DND-41 (cell line): Measurements from ENCODE around the gene PSMG3.

ENCODE experiments used
- ATAC-seq: fragments of 200-7000 bp; cut with Tn5 transposase; 3 replicates; pipeline ENCODE4 v1.9.1; 2021; ENCODE audit warnings: low read depth; ENCODE audit not compliant: insufficient read depth
- DNase-seq: peaks from one replicate; pipeline ENCODE4 v3.0.0-alpha.2; 2020
- H2AFZ ChIP-seq: 2 replicates; pipeline ENCODE4 v1.6.0; 2012; ENCODE audit warnings: low read depth, low read length
- H3K27ac ChIP-seq: 2 replicates; pipeline ENCODE4 v1.5.1; 2012; ENCODE audit warnings: low read length, inconsistent platforms
- H3K27me3 ChIP-seq: fragments of 200-600 bp; sonication (generic); 2 replicates; pipeline ENCODE4 v1.6.0; 2012; ENCODE audit warnings: low read length, mild to moderate bottlenecking, inconsistent platforms; ENCODE audit not compliant: insufficient read depth, poor library complexity
- H3K36me3 ChIP-seq: 2 replicates; pipeline ENCODE4 v1.5.1; 2012; ENCODE audit warnings: low read length, inconsistent platforms; ENCODE audit not compliant: insufficient read depth
- H3K4me1 ChIP-seq: 2 replicates; pipeline ENCODE4 v1.5.1; 2012; ENCODE audit warnings: mild to moderate bottlenecking, low read length; ENCODE audit not compliant: insufficient read depth
- H3K4me2 ChIP-seq: 2 replicates; pipeline ENCODE4 v1.6.0; 2012; ENCODE audit warnings: mild to moderate bottlenecking, moderate library complexity, low read length, inconsistent platforms; ENCODE audit not compliant: insufficient read depth
- H3K4me3 ChIP-seq, 2 experiments: fragments of 200-600 bp in 1 of 2; shearing (Covaris generic) in 1 of 2; 2 replicates each; pipeline ENCODE4 v1.5.1; 2012 to 2016; ENCODE audit warnings: inconsistent platforms in 2 of 2, low read length in 2 of 2, mild to moderate bottlenecking in 2 of 2, low read depth in 1 of 2, moderate library complexity in 1 of 2
- H3K79me2 ChIP-seq: 2 replicates; pipeline ENCODE4 v1.6.0; 2012; ENCODE audit warnings: low read length, inconsistent platforms; ENCODE audit not compliant: insufficient read depth
- H3K9ac ChIP-seq: 2 replicates; pipeline ENCODE4 v1.6.0; 2012; ENCODE audit warnings: low read depth, mild to moderate bottlenecking, inconsistent platforms, low read length, moderate library complexity
- H3K9me3 ChIP-seq: 2 replicates; pipeline ENCODE4 v1.5.1; 2012; ENCODE audit warnings: low read length, moderate library complexity, mild to moderate bottlenecking, inconsistent platforms; ENCODE audit not compliant: insufficient read depth, severe bottlenecking
- H4K20me1 ChIP-seq: 2 replicates; pipeline ENCODE4 v1.6.0; 2012; ENCODE audit warnings: low read length; ENCODE audit not compliant: insufficient read depth
- EZH2 ChIP-seq: IDR thresholded peaks from 3 replicates; pipeline ENCODE4 v1.6.1; 2012; ENCODE audit warnings: borderline replicate concordance, low read depth, mild to moderate bottlenecking, moderate library complexity, low read length, inconsistent platforms; ENCODE audit not compliant: severe bottlenecking
- TF ChIP-seq, protein P1 (sequence below): IDR thresholded peaks from 2 replicates; pipeline ENCODE4 v1.5.1; 2012; ENCODE audit warnings: borderline replicate concordance, low read length, moderate library complexity, mild to moderate bottlenecking; ENCODE audit not compliant: poor library complexity, severe bottlenecking; ENCODE audit errors: extremely low read depth

Gene PSMG3

DNA sequence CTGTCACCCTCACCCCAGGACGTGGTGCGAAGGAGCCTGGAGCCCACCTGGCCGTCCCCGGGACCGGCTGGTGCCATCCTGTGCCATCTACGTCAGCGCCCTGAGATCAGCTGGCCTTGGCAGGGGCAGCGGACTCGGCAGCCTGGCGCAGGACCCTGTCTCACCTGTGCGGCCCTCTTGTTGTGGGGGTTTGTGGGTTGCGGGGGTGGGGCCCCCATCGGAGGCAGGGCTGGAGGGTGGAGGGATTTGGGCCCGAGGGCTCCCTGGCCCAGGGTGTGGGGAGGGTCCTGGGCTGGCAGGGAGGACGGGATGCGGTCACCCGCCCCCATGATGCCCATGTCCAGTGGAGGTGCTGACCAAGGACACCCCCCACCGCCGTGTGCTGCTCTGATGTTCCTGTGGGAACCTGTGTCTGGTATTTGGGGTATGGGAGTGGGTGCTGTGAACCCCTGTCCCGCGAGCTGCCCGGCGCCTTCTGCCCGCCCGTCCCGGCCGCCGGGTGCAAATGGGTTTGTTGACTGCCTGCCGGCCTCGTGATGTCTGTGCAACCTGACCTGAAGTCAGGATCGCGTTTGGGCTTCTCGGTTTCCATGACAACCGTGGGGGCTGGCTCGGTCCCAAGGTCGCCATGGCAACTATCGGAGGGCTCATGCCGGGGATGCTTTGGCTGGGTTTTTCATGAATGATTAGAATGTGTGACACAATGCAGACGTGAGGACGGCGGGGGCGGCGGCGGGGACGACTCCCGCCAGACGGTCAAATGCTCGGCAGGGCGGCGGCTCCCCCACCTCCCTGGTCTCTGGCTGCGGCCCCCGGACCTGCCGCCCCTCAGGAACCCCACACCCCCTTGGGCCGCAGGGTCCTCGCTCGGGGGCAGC, 32.1 kb downstream of the PSMG3 start:
- H4K20me1 ChIP-seq = peaks cover 72% of the 10 kb centered on the region
- H3K4me3 ChIP-seq = no peak overlapping the region
- H3K27ac ChIP-seq = no peak overlapping the region
- H3K4me2 ChIP-seq = no peak overlapping the region
- DNase-seq (no peak), ATAC-seq (no peak)
- H3K27me3 ChIP-seq = no peaks in the 10 kb centered on the region
- no peak overlapping the region for H3K9ac ChIP-seq
- peaks cover 58% of the 10 kb centered on the region for H3K79me2 ChIP-seq
- H3K4me1 ChIP-seq = peaks cover 7% of the 10 kb centered on the region; the same call in 1 of the 2 replicates
- peaks cover 46% of the 10 kb centered on the region for H3K36me3 ChIP-seq
- H3K9me3 ChIP-seq = no peaks in the 10 kb centered on the region
- no peak overlapping the region for H2AFZ ChIP-seq
- TF ChIP-seq, protein P1, sequence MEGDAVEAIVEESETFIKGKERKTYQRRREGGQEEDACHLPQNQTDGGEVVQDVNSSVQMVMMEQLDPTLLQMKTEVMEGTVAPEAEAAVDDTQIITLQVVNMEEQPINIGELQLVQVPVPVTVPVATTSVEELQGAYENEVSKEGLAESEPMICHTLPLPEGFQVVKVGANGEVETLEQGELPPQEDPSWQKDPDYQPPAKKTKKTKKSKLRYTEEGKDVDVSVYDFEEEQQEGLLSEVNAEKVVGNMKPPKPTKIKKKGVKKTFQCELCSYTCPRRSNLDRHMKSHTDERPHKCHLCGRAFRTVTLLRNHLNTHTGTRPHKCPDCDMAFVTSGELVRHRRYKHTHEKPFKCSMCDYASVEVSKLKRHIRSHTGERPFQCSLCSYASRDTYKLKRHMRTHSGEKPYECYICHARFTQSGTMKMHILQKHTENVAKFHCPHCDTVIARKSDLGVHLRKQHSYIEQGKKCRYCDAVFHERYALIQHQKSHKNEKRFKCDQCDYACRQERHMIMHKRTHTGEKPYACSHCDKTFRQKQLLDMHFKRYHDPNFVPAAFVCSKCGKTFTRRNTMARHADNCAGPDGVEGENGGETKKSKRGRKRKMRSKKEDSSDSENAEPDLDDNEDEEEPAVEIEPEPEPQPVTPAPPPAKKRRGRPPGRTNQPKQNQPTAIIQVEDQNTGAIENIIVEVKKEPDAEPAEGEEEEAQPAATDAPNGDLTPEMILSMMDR = no peak
- no peak for TF ChIP-seq EZH2

DNA sequence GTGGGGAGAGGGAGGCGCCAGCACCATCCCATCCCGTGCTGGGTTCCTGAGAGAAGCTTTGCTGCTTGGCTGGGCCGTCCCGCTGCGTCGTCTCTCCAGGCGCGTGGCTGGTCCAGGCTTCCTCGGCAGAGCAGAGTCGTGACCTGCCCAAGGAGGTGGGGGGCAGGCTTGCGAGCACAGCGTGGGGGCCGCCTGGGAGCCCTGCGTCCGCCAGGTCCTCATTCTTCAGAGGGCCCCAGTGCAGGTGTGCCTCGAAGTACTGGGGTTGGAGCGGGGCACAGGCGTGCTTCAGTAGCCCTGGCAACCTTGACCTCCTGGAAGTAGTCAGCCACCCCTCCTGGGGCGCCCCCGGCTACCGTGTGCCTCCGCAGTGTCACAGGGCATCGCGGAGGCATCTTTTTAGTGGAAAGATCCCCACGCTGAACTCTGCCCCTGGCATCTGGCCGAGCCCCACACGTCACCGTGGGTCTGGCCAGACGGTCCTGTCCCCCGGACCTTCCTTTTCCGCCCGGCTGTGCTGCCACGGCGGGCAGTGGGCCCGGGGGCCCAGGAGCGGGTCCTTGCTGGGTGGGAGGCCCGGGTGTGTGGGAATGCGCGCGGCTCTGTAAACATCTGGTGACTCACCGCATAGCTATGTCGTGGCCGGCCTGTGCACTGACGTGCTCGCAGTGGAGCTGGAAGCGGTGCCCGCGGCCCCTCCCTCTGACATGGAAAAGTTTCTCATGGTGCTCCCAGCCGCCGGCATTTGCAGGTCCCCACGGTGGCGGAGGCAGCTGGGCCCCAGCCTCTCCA, 32.9 kb downstream of the PSMG3 start:
- Histone ChIP-seq H2AFZ (no peak overlapping the region), H4K20me1 (peaks cover 80% of the 10 kb centered on the region), H3K36me3 (peaks cover 42% of the 10 kb centered on the region), H3K9me3 (no peaks in the 10 kb centered on the region), H3K9ac (no peak overlapping the region), H3K79me2 (peaks cover 66% of the 10 kb centered on the region), H3K4me3 (no peak overlapping the region), H3K27me3 (no peaks in the 10 kb centered on the region), H3K4me2 (no peak overlapping the region), H3K27ac (no peak overlapping the region), H3K4me1 (peaks cover 16% of the 10 kb centered on the region)
- no peak for TF ChIP-seq EZH2
- TF ChIP-seq, protein P1 = no peak
- ATAC-seq (no peak), DNase-seq (no peak)

DNA sequence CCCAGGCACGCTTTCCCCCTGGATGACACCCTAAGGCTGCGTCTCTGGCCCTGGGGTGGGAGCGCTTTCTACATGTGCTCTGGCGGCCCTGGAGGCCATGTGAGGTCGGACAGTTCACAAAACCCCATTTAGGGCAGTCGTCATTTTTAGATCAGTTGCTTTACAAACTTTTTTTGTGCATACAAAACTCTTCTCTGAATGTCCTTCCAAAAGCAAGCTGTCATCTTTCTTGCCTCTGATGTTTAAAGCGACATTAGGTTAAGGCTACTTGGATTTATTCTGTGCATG, 33.4 kb downstream of the PSMG3 start:
- H4K20me1 ChIP-seq = peaks cover 86% of the 10 kb centered on the region

More for the DNA sequence above, 33.4 kb downstream of the PSMG3 start:
- ATAC-seq = no peak
- Histone ChIP-seq H3K36me3 (peaks cover 38% of the 10 kb centered on the region), H3K4me2 (no peak overlapping the region), H3K4me3 (no peak overlapping the region), H3K9me3 (no peaks in the 10 kb centered on the region), H2AFZ (no peak overlapping the region), H3K79me2 (peaks cover 72% of the 10 kb centered on the region), H3K27ac (no peak overlapping the region), H3K9ac (no peak overlapping the region), H3K27me3 (no peaks in the 10 kb centered on the region), H3K4me1 (peaks cover 21% of the 10 kb centered on the region)
- DNase-seq = no peak
- TF ChIP-seq, protein P1 = no peak
- no peak for TF ChIP-seq EZH2
